Measurements from ENCODE around the gene IQGAP1.

DNA sequence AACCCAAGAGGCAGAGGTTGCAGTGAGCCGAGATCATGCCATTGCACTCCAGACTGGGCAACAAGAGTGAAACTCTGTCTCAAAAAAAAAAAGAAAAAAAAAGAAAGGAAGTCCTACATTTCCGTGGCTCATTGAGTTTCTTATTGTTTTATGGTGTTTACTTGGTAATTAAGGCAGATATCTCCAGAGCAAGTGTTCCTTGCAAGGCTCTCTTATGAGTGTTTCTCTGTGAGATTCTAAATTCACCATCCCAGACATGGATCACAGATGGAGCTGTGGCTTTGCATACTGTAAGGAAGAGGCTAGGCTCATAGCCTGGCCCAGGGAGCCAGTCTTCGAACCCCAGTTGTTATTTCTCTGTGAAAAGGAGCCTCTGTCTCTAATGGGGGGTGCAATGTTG is 53.0 kb downstream of the IQGAP1 start:
- TF ChIP-seq CTCF (conservative IDR thresholded peaks at IDR 0.05 in 1 of 2, IDR thresholded peaks at IDR 0.05 in 1 of 2; ENCODE audit: low read depth in 1 of 2, low read length in 2 of 2): no peak
- no peak for TF ChIP-seq EZH2 (IDR thresholded peaks at IDR 0.05; ENCODE audit: low read length, missing control alignments)
